CD4-positive, CD25-positive, alpha-beta regulatory T cell (primary cell): Measurements from ENCODE around the gene ZAP70. TPM values are rescaled to one million over a fixed set of nuclear protein-coding genes. Genes with fewer than 3 reads are reported as not detected.

Source experiments
- ATAC-seq, 2 donors: fragments of 150-1000 bp; cut with Tn5 transposase; one replicate each; pipeline ENCODE4 v1.10.0; 2021; ENCODE audit warnings: low read depth in 2 of 2, moderate number of reproducible peaks in 2 of 2, moderate library complexity in 1 of 2
- DNase-seq, 3 donors: peaks; one replicate each; pipeline versions ENCODE4 v3.0.0 to v3.0.0-alpha.2; 2012 to 2022; ENCODE audit warnings: mixed read lengths in 1 of 3
- H3K27ac ChIP-seq: one replicate; pipeline ENCODE4 v1.7.0; 2013; ENCODE audit warnings: mild to moderate bottlenecking, low read length; ENCODE audit not compliant: insufficient read depth, poor library complexity, severe bottlenecking
- H3K27me3 ChIP-seq: one replicate; pipeline ENCODE4 v1.7.0; 2013; ENCODE audit warnings: low read length; ENCODE audit not compliant: control insufficient read depth, insufficient read depth
- H3K36me3 ChIP-seq: one replicate; pipeline ENCODE4 v1.7.0; 2013; ENCODE audit warnings: mild to moderate bottlenecking, low read length, moderate library complexity; ENCODE audit not compliant: control insufficient read depth, insufficient read depth
- H3K4me1 ChIP-seq: 2 replicates; pipeline ENCODE4 v1.7.0; 2013; ENCODE audit warnings: mild to moderate bottlenecking, low read length; ENCODE audit not compliant: insufficient read depth, control insufficient read depth, poor library complexity, severe bottlenecking
- H3K4me3 ChIP-seq: one replicate; pipeline ENCODE4 v1.7.0; 2013; ENCODE audit warnings: low read depth, mild to moderate bottlenecking, low read length, moderate library complexity
- H3K9me3 ChIP-seq, 2 experiments: 1 replicate in 1 of 2; 2 replicates in 1 of 2; pipeline ENCODE4 v1.7.0; 2013; ENCODE audit warnings: low read length in 2 of 2, mild to moderate bottlenecking in 1 of 2, moderate library complexity in 1 of 2; ENCODE audit not compliant: control insufficient read depth in 2 of 2
- H3K27ac Mint-ChIP-seq, 3 donors: one replicate each; pipeline ENCODE4 v1.8.0; 2020 to 2022; ENCODE audit warnings: mild to moderate bottlenecking in 3 of 3, mixed read lengths in 3 of 3, moderate library complexity in 2 of 3
- H3K27me3 Mint-ChIP-seq: one replicate; pipeline ENCODE4 v1.8.0; 2022; ENCODE audit warnings: mild to moderate bottlenecking, mixed read lengths
- H3K36me3 Mint-ChIP-seq: one replicate; pipeline ENCODE4 v1.8.0; 2020; ENCODE audit warnings: mixed read lengths
- H3K4me1 Mint-ChIP-seq, 4 donors: one replicate each; pipeline ENCODE4 v1.8.0; 2020 to 2022; ENCODE audit warnings: mixed read lengths in 4 of 4, mild to moderate bottlenecking in 1 of 4
- H3K4me3 Mint-ChIP-seq, 4 donors: one replicate each; pipeline ENCODE4 v1.8.0; 2020 to 2022; ENCODE audit warnings: mild to moderate bottlenecking in 4 of 4, mixed read lengths in 4 of 4, moderate library complexity in 3 of 4
- H3K9me3 Mint-ChIP-seq, 7 donors: one replicate each; pipeline ENCODE4 v1.8.0; 2020 to 2022; ENCODE audit warnings: mixed read lengths in 7 of 7, mild to moderate bottlenecking in 3 of 7, moderate library complexity in 2 of 7
- polyA plus RNA-seq, 4 donors: library from polyadenylated mRNA; unstranded; fragments of 300-500 nt; fragmentation: Illumina TruSeq; gene quantifications; one replicate each; pipeline ENCODE4 v1.2.3, GENCODE V29; 2021
- total RNA-seq: library from RNA; stranded (reverse); gene quantifications from one replicate; pipeline ENCODE4 v1.2.3, GENCODE V29; 2022

ZAP70 gene
- total and polyA plus RNA-seq, 5 donors from 2014 or later: 104 to 431 (median 133) TPM

- H3K36me3 ChIP-seq: peaks cover 21% of the 10 kb centered on the region
- peak; percentile 18 to 21 for ATAC-seq
- peak overlapping the region; percentile 93 to 100 (median 97) for H3K27ac Mint-ChIP-seq
- peaks cover 89% of the 10 kb centered on the region for H3K4me1 ChIP-seq
- H3K4me3 ChIP-seq: peak overlapping the region; percentile 77
- peaks cover 5 to 92% (median 66%) of the 10 kb centered on the region in 4 donors for H3K4me1 Mint-ChIP-seq
- no peaks in the 10 kb centered on the region for H3K27me3 ChIP-seq
- no peaks in the 10 kb centered on the region for H3K27me3 Mint-ChIP-seq
- H3K27ac ChIP-seq: peak overlapping the region; percentile 92
- H3K36me3 Mint-ChIP-seq: peaks cover 40% of the 10 kb centered on the region
- H3K9me3 ChIP-seq: no peaks in the 10 kb centered on the region
- no peak for DNase-seq
- H3K4me3 Mint-ChIP-seq: peak overlapping the region; percentile 92 to 99 (median 96)
- no peaks in the 10 kb centered on the region for H3K9me3 Mint-ChIP-seq
Measured at GRCh38 chr2:97718942-97719341, 5.6 kb downstream of the ZAP70 start.

- ATAC-seq (no peak), DNase-seq (no peak)
- H3K9me3 Mint-ChIP-seq: no peaks in the 10 kb centered on the region
- peak overlapping the region; percentile 92 to 99 (median 96) for H3K4me3 Mint-ChIP-seq
- peaks cover 5 to 90% (median 66%) of the 10 kb centered on the region in 4 donors for H3K4me1 Mint-ChIP-seq
- Histone ChIP-seq H3K4me1 (peaks cover 83% of the 10 kb centered on the region), H3K4me3 (peak overlapping the region; percentile 77), H3K27me3 (no peaks in the 10 kb centered on the region), H3K9me3 (no peaks in the 10 kb centered on the region), H3K27ac (peak overlapping the region; percentile 92), H3K36me3 (peaks cover 26% of the 10 kb centered on the region)
- H3K27ac Mint-ChIP-seq: peak overlapping the region; percentile 93 to 100 (median 97)
- H3K36me3 Mint-ChIP-seq: peaks cover 36% of the 10 kb centered on the region
- H3K27me3 Mint-ChIP-seq: no peaks in the 10 kb centered on the region
Measured at GRCh38 chr2:97719362-97720155, 6.2 kb downstream of the ZAP70 start.

GRCh38 chr2:97720746-97721145 lies 7.4 kb downstream of the ZAP70 start:
- Mint-ChIP-seq H3K36me3 (peaks cover 39% of the 10 kb centered on the region), H3K9me3 (no peaks in the 10 kb centered on the region), H3K27ac (peak overlapping the region; percentile 93 to 100 (median 95)), H3K4me3 (peak overlapping the region in 2 of 4 donors; percentile 66 to 79), H3K4me1 (peaks cover 5 to 90% (median 62%) of the 10 kb centered on the region in 4 donors), H3K27me3 (no peaks in the 10 kb centered on the region)
- peaks cover 38% of the 10 kb centered on the region for H3K36me3 ChIP-seq
- H3K4me1 ChIP-seq: peaks cover 71% of the 10 kb centered on the region
- H3K27ac ChIP-seq: peak overlapping the region; percentile 44
- H3K27me3 ChIP-seq: no peaks in the 10 kb centered on the region
- no peaks in the 10 kb centered on the region for H3K9me3 ChIP-seq
- no peak for DNase-seq
- no peak for ATAC-seq
- H3K4me3 ChIP-seq: no peak overlapping the region

- Histone ChIP-seq H3K27me3 (no peaks in the 10 kb centered on the region), H3K27ac (no peak overlapping the region), H3K9me3 (no peaks in the 10 kb centered on the region), H3K36me3 (peaks cover 53% of the 10 kb centered on the region), H3K4me3 (no peak overlapping the region), H3K4me1 (peaks cover 57% of the 10 kb centered on the region)
- Mint-ChIP-seq H3K27me3 (no peaks in the 10 kb centered on the region), H3K36me3 (peaks cover 38% of the 10 kb centered on the region), H3K9me3 (no peaks in the 10 kb centered on the region), H3K4me1 (peaks cover 4 to 90% (median 62%) of the 10 kb centered on the region in 4 donors), H3K27ac (peak overlapping the region; percentile 3 to 89 (median 8)), H3K4me3 (peak overlapping the region; percentile 11 to 82 (median 38))
- DNase-seq: no peak
- ATAC-seq: no peak
Measured at GRCh38 chr2:97722227-97722626, 8.9 kb downstream of the ZAP70 start.

GRCh38 chr2:97723156-97724072 lies 10.0 kb downstream of the ZAP70 start:
- peaks cover 65% of the 10 kb centered on the region for H3K36me3 ChIP-seq
- H3K9me3 Mint-ChIP-seq: peaks cover 0 to 2% (median 0%) of the 10 kb centered on the region in 7 donors
- H3K27me3 Mint-ChIP-seq: no peaks in the 10 kb centered on the region
- no peaks in the 10 kb centered on the region for H3K9me3 ChIP-seq
- peaks cover 56% of the 10 kb centered on the region for H3K4me1 ChIP-seq
- H3K36me3 Mint-ChIP-seq: peaks cover 50% of the 10 kb centered on the region
- no peak overlapping the region for H3K4me3 ChIP-seq
- peak overlapping the region in 2 of 4 donors; percentile 0 to 34 for H3K4me3 Mint-ChIP-seq
- H3K27ac Mint-ChIP-seq: peak overlapping the region; percentile 8 to 89 (median 60)
- no peaks in the 10 kb centered on the region for H3K27me3 ChIP-seq
- ATAC-seq: no peak
- DNase-seq: no peak
- peak overlapping the region; percentile 7 for H3K27ac ChIP-seq
- H3K4me1 Mint-ChIP-seq: peaks cover 4 to 90% (median 65%) of the 10 kb centered on the region in 4 donors

- H3K36me3 Mint-ChIP-seq: peaks cover 49% of the 10 kb centered on the region
- no peak overlapping the region for H3K4me3 Mint-ChIP-seq
- H3K4me1 ChIP-seq: peaks cover 50% of the 10 kb centered on the region
- H3K36me3 ChIP-seq: peaks cover 71% of the 10 kb centered on the region
- DNase-seq: no peak
- H3K27ac ChIP-seq: no peak overlapping the region
- ATAC-seq: no peak
- peaks cover 4 to 88% (median 62%) of the 10 kb centered on the region in 4 donors for H3K4me1 Mint-ChIP-seq
- no peak overlapping the region for H3K27ac Mint-ChIP-seq
- no peaks in the 10 kb centered on the region for H3K9me3 ChIP-seq
- H3K9me3 Mint-ChIP-seq: peaks cover 0 to 2% (median 0%) of the 10 kb centered on the region in 7 donors
- H3K4me3 ChIP-seq: no peak overlapping the region
- no peaks in the 10 kb centered on the region for H3K27me3 Mint-ChIP-seq
- no peaks in the 10 kb centered on the region for H3K27me3 ChIP-seq
Measured at GRCh38 chr2:97724073-97724410, 10.7 kb downstream of the ZAP70 start.

GRCh38 chr2:97724501-97724900 lies 11.1 kb downstream of the ZAP70 start:
- Mint-ChIP-seq H3K27ac (no peak overlapping the region), H3K4me3 (peak overlapping the region in 1 of 4 donors; percentile 21), H3K9me3 (peaks cover 0 to 2% (median 0%) of the 10 kb centered on the region in 7 donors), H3K36me3 (peaks cover 51% of the 10 kb centered on the region), H3K4me1 (peaks cover 4 to 87% (median 60%) of the 10 kb centered on the region in 4 donors), H3K27me3 (no peaks in the 10 kb centered on the region)
- Histone ChIP-seq H3K4me3 (no peak overlapping the region), H3K4me1 (peaks cover 45% of the 10 kb centered on the region), H3K27ac (no peak overlapping the region), H3K9me3 (no peaks in the 10 kb centered on the region), H3K27me3 (no peaks in the 10 kb centered on the region), H3K36me3 (peaks cover 76% of the 10 kb centered on the region)
- no peak for DNase-seq
- no peak for ATAC-seq
